SK-N-DZ (cell line): ENCODE data around the gene PRRT2.
"Not testable (repeated sequence)": the region's sequence is repeated elsewhere in the genome, so short reads cannot be mapped to it uniquely, and the experiment has no call there.

Experiments
- DNase-seq: peaks from one replicate; pipeline ENCODE4 v3.0.0-alpha.2; 2015; ENCODE audit warnings: low spot score

Gene PRRT2

GRCh38 chr16:29790949-29791844, 20.8 kb upstream of the PRRT2 start:
- DNase-seq = no peak

GRCh38 chr16:29791845-29792807, 19.9 kb upstream of the PRRT2 start:
- no peak for DNase-seq

- DNase-seq = not testable (repeated sequence)
Observed at GRCh38 chr16:29793153-29793552, 18.8 kb upstream of the PRRT2 start.

GRCh38 chr16:29794231-29794710, 17.7 kb upstream of the PRRT2 start:
- no peak for DNase-seq

- no peak for DNase-seq
Observed at GRCh38 chr16:29802416-29802935, 9.5 kb upstream of the PRRT2 start.

GRCh38 chr16:29804020-29804419, 8.0 kb upstream of the PRRT2 start:
- no peak for DNase-seq

GRCh38 chr16:29804455-29805231, 7.3 kb upstream of the PRRT2 start:
- no peak for DNase-seq

GRCh38 chr16:29805232-29806098, 6.5 kb upstream of the PRRT2 start:
- DNase-seq = peak; percentile 99

GRCh38 chr16:29806099-29806579, 5.9 kb upstream of the PRRT2 start, which contains the start of gene MAZ:
MAZ (plus strand) TSS chr16:29806529; CDS start chr16:29806702, 173 bp downstream.
- DNase-seq = no peak

GRCh38 chr16:29806641-29807425, 5.2 kb upstream of the PRRT2 start:
- DNase-seq = peak; percentile 77

- DNase-seq = peak; percentile 88
Observed at GRCh38 chr16:29807426-29808218, 4.4 kb upstream of the PRRT2 start.

- no peak for DNase-seq
Observed at GRCh38 chr16:29808219-29808900, 3.6 kb upstream of the PRRT2 start.

- DNase-seq = no peak
Observed at GRCh38 chr16:29809031-29809747, 2.8 kb upstream of the PRRT2 start.

- DNase-seq = peak; percentile 68
Observed at GRCh38 chr16:29809850-29810698, 1.9 kb upstream of the PRRT2 start.

- DNase-seq = peak; percentile 61
Observed at GRCh38 chr16:29810699-29811169, 1.3 kb upstream of the PRRT2 start.
